Loucy (cell line): ENCODE results near the gene TAS1R2.
"Not testable (repeated sequence)": the region's sequence is repeated elsewhere in the genome, so short reads cannot be mapped to it uniquely, and the experiment has no call there.

ENCODE experiments used
- H2AFZ ChIP-seq: fragments of 200-600 bp; sonication (generic); 2 replicates; pipeline ENCODE4 v1.6.0; 2016; ENCODE audit warnings: antibody characterized with exemption, mild to moderate bottlenecking, low read length, moderate library complexity
- H3F3A ChIP-seq: fragments of 200-600 bp; 2 replicates; pipeline ENCODE4 v1.6.0; 2016; ENCODE audit warnings: antibody characterized with exemption, low read depth, mild to moderate bottlenecking
- H3K27me3 ChIP-seq: fragments of 200-600 bp; sonication (generic); 2 replicates; pipeline ENCODE4 v1.6.1; 2014; ENCODE audit warnings: low read length, mild to moderate bottlenecking; ENCODE audit not compliant: insufficient read depth, poor library complexity, severe bottlenecking
- H3K36me3 ChIP-seq: fragments of 200-600 bp; sonication (generic); 2 replicates; pipeline ENCODE4 v1.6.1; 2016; ENCODE audit warnings: low read length; ENCODE audit not compliant: insufficient read depth
- H3K4me1 ChIP-seq: fragments of 200-600 bp; sonication (generic); 2 replicates; pipeline ENCODE4 v1.5.1; 2014; ENCODE audit warnings: low read length, mild to moderate bottlenecking; ENCODE audit not compliant: insufficient read depth, poor library complexity, severe bottlenecking
- H3K4me2 ChIP-seq: fragments of 200-600 bp; sonication (generic); 2 replicates; pipeline ENCODE4 v1.6.0; 2014; ENCODE audit warnings: antibody characterized with exemption, low read length, low read depth, mild to moderate bottlenecking; ENCODE audit not compliant: poor library complexity, severe bottlenecking
- H3K4me3 ChIP-seq: fragments of 200-600 bp; sonication (generic); 2 replicates; pipeline ENCODE4 v1.5.1; 2014; ENCODE audit warnings: low read length, mild to moderate bottlenecking, mixed read lengths; ENCODE audit not compliant: poor library complexity, severe bottlenecking
- H3K79me2 ChIP-seq: fragments of 200-600 bp; sonication (generic); 2 replicates; pipeline ENCODE4 v1.6.1; 2014; ENCODE audit warnings: low read length; ENCODE audit not compliant: insufficient read depth
- H3K9ac ChIP-seq: fragments of 200-600 bp; sonication (generic); 2 replicates; pipeline ENCODE4 v1.6.0; 2014; ENCODE audit warnings: mild to moderate bottlenecking, low read depth, low read length, moderate library complexity; ENCODE audit not compliant: poor library complexity, severe bottlenecking
- H3K9me2 ChIP-seq: fragments of 200-600 bp; sonication (generic); replicated peaks from 2 replicates; pipeline ENCODE4 v1.6.1; 2016; ENCODE audit warnings: low read depth, low read length, mixed read lengths
- H3K9me3 ChIP-seq: fragments of 200-600 bp; sonication (generic); 2 replicates; pipeline ENCODE4 v1.6.1; 2014; ENCODE audit warnings: mild to moderate bottlenecking, antibody characterized with exemption, low read length, low read depth; ENCODE audit not compliant: insufficient read depth
- H4K20me1 ChIP-seq: fragments of 200-600 bp; sonication (generic); 2 replicates; pipeline ENCODE4 v1.6.0; 2014; ENCODE audit warnings: antibody characterized with exemption, low read length, mild to moderate bottlenecking; ENCODE audit not compliant: insufficient read depth, poor library complexity, severe bottlenecking
- CTCF ChIP-seq: fragments of 200-600 bp; sonication (generic); conservative IDR thresholded peaks from 2 replicates; pipeline ENCODE4 v1.5.1; 2014; ENCODE audit warnings: mild to moderate bottlenecking, antibody characterized with exemption, low read length
- EZH2phosphoT487 ChIP-seq: fragments of 200-600 bp; IDR thresholded peaks from 2 replicates; pipeline ENCODE4 v1.6.1; 2018; ENCODE audit warnings: antibody characterized with exemption, mild to moderate bottlenecking, moderate library complexity, borderline replicate concordance

TAS1R2 gene

GRCh38 chr1:18872071-18872611, 12.7 kb upstream of the TAS1R2 start:
- Histone ChIP-seq H3K36me3 (no peaks in the 10 kb centered on the region), H3K4me3 (no peak overlapping the region), H3K79me2 (no peaks in the 10 kb centered on the region), H3K4me2 (no peak overlapping the region), H3F3A (no peaks in the 10 kb centered on the region), H3K9me3 (no peaks in the 10 kb centered on the region), H3K9me2 (no peaks in the 10 kb centered on the region), H3K4me1 (no peaks in the 10 kb centered on the region), H3K27me3 (no peaks in the 10 kb centered on the region), H4K20me1 (no peaks in the 10 kb centered on the region), H2AFZ (no peak overlapping the region), H3K9ac (no peak overlapping the region)
- TF ChIP-seq EZH2phosphoT487: no peak

- TF ChIP-seq EZH2phosphoT487 (no peak), CTCF (no peak)
Measured at GRCh38 chr1:18871401-18872070, 12.1 kb upstream of the TAS1R2 start.

GRCh38 chr1:18870957-18871356, 11.5 kb upstream of the TAS1R2 start:
- TF ChIP-seq EZH2phosphoT487: no peak
- H3F3A ChIP-seq: no peaks in the 10 kb centered on the region
- H4K20me1 ChIP-seq: no peaks in the 10 kb centered on the region
- no peak overlapping the region for H3K9ac ChIP-seq
- no peak overlapping the region for H3K4me3 ChIP-seq
- no peaks in the 10 kb centered on the region for H3K9me2 ChIP-seq
- H3K4me2 ChIP-seq: no peak overlapping the region
- no peaks in the 10 kb centered on the region for H3K4me1 ChIP-seq
- no peak overlapping the region for H2AFZ ChIP-seq
- H3K27me3 ChIP-seq: no peaks in the 10 kb centered on the region
- H3K79me2 ChIP-seq: no peaks in the 10 kb centered on the region
- no peaks in the 10 kb centered on the region for H3K9me3 ChIP-seq
- H3K36me3 ChIP-seq: no peaks in the 10 kb centered on the region

More at GRCh38 chr1:18871401-18872070, 12.1 kb upstream of the TAS1R2 start:
- no peaks in the 10 kb centered on the region for H3K27me3 ChIP-seq
- no peaks in the 10 kb centered on the region for H3F3A ChIP-seq
- H4K20me1 ChIP-seq: no peaks in the 10 kb centered on the region
- H3K9me2 ChIP-seq: no peaks in the 10 kb centered on the region
- H3K4me2 ChIP-seq: no peak overlapping the region
- H3K36me3 ChIP-seq: no peaks in the 10 kb centered on the region
- no peaks in the 10 kb centered on the region for H3K79me2 ChIP-seq
- H3K4me3 ChIP-seq: no peak overlapping the region
- no peak overlapping the region for H3K9ac ChIP-seq
- H3K9me3 ChIP-seq: no peaks in the 10 kb centered on the region
- no peaks in the 10 kb centered on the region for H3K4me1 ChIP-seq
- no peak overlapping the region for H2AFZ ChIP-seq

GRCh38 chr1:18870595-18870865, 11.1 kb upstream of the TAS1R2 start:
- H3F3A ChIP-seq, H4K20me1 ChIP-seq, H3K9me3 ChIP-seq, H3K4me1 ChIP-seq, H3K9ac ChIP-seq, H3K79me2 ChIP-seq, H3K27me3 ChIP-seq, H2AFZ ChIP-seq, H3K36me3 ChIP-seq, H3K4me2 ChIP-seq, H3K4me3 ChIP-seq, H3K9me2 ChIP-seq: not testable (repeated sequence)
